GM12878 (cell line): ENCODE data around the gene ZBTB32. TPM values are rescaled to one million over a fixed set of nuclear protein-coding genes. Genes with fewer than 3 reads are reported as not detected.

Source experiments
- ATAC-seq: fragments of 200-7000 bp; cut with Tn5 transposase; 3 replicates; pipeline ENCODE4 v1.9.1; 2020; ENCODE audit warnings: mild to moderate bottlenecking, moderate library complexity
- BruUV-seq: library from RNA; stranded (reverse); fragments of 400-500 nt; replicated peaks from 2 replicates; lab custom pipeline; 2021; lab: Mats Ljungman, UMichigan
- CTCF ChIA-PET: fragments of 300-600 bp; sonication (Branson Sonifier 250); formaldehyde crosslinking; extraction: SDS; loops from one replicate; lab custom pipeline; 2021; ENCODE audit warnings: inconsistent platforms; lab: Yijun Ruan, JAX
- POLR2A ChIA-PET: fragments of 350-600 bp; formaldehyde crosslinking; extraction: SDS; loops from one replicate; lab custom pipeline; 2021; ENCODE audit warnings: inconsistent platforms; lab: Charles Lee
- RAD21 ChIA-PET: fragments of 300-600 bp; sonication (Branson Sonifier 250); formaldehyde crosslinking; loops from one replicate; lab custom pipeline; 2023; ENCODE audit warnings: antibody characterized with exemption; ENCODE audit not compliant: unreplicated experiment; lab: Charles Lee
- SMC1A ChIA-PET: fragments of 300-600 bp; sonication (Branson Sonifier 250); formaldehyde crosslinking; loops from one replicate; lab custom pipeline; 2023; ENCODE audit not compliant: unreplicated experiment, uncharacterized antibody; lab: Charles Lee
- DNase-seq: peaks from one replicate; pipeline ENCODE4 v3.0.0-alpha.2; 2011; ENCODE audit warnings: low read depth, low spot score
- FAIRE-seq: peaks from 3 replicates; lab custom pipeline; 2011; peaks lifted over from hg19 to GRCh38; lab: Jason Lieb, UNC
- H2AFZ ChIP-seq: 2 replicates; pipeline ENCODE4 v1.6.0; 2011; ENCODE audit warnings: low read depth, low read length, control low read depth; ENCODE audit not compliant: control insufficient read depth
- H3K27ac ChIP-seq: 2 replicates; pipeline ENCODE4 v1.5.1; 2011; ENCODE audit warnings: control low read depth; ENCODE audit not compliant: control insufficient read depth, insufficient read depth
- H3K27me3 ChIP-seq, 2 experiments: replicated peaks in 1 of 2; 2 replicates each; pipeline versions ENCODE4 v1.6.0 to v1.6.1; 2011; ENCODE audit warnings: low read length in 1 of 2; ENCODE audit not compliant: control insufficient read depth in 2 of 2, insufficient read depth in 2 of 2
- H3K36me3 ChIP-seq, 2 experiments: 2 replicates each; pipeline ENCODE4 v1.5.1; 2011; ENCODE audit warnings: low read length in 1 of 2; ENCODE audit not compliant: control insufficient read depth in 2 of 2, insufficient read depth in 2 of 2
- H3K4me1 ChIP-seq: 2 replicates; pipeline ENCODE4 v1.6.1; 2011; ENCODE audit warnings: mild to moderate bottlenecking, low read length, moderate library complexity, mixed read lengths; ENCODE audit not compliant: control insufficient read depth, insufficient read depth
- H3K4me2 ChIP-seq: 2 replicates; pipeline ENCODE4 v1.6.0; 2011; ENCODE audit warnings: control low read depth; ENCODE audit not compliant: control insufficient read depth, insufficient read depth
- H3K4me3 ChIP-seq: fragments of 200-600 bp; sonication (generic); 2 replicates; pipeline ENCODE4 v1.5.1; 2016
- H3K79me2 ChIP-seq: 2 replicates; pipeline ENCODE4 v1.6.0; 2011; ENCODE audit warnings: low read length; ENCODE audit not compliant: control insufficient read depth, insufficient read depth
- H3K9ac ChIP-seq: 2 replicates; pipeline ENCODE4 v1.8.0; 2011; ENCODE audit warnings: low read length, control low read depth, mixed read lengths; ENCODE audit not compliant: control insufficient read depth, insufficient read depth
- H3K9me3 ChIP-seq: replicated peaks from 3 replicates; pipeline ENCODE4 v1.5.1; 2011; ENCODE audit warnings: mild to moderate bottlenecking, low read length; ENCODE audit not compliant: control insufficient read depth, insufficient read depth
- H4K20me1 ChIP-seq: 2 replicates; pipeline ENCODE4 v1.6.0; 2011; ENCODE audit not compliant: control insufficient read depth, insufficient read depth
- BCL11A ChIP-seq: IDR thresholded peaks from 2 replicates; pipeline ENCODE4 v1.6.1; 2011; ENCODE audit warnings: low read depth, low read length
- CEBPZ ChIP-seq: fragments of 150-350 bp; IDR thresholded peaks from 2 replicates; pipeline ENCODE4 v1.6.1; 2016; ENCODE audit warnings: low read depth, low read length
- E4F1 ChIP-seq: fragments of 450-650 bp; IDR thresholded peaks from 2 replicates; pipeline ENCODE4 v1.6.1; 2018; ENCODE audit warnings: borderline replicate concordance, mild to moderate bottlenecking; ENCODE audit not compliant: partially characterized antibody
- ESRRA ChIP-seq: IDR thresholded peaks from 2 replicates; pipeline ENCODE4 v1.6.1; 2012; ENCODE audit warnings: mild to moderate bottlenecking, low read length, improper control_type of control experiment
- FOXM1 ChIP-seq: IDR thresholded peaks from 2 replicates; pipeline ENCODE4 v1.6.1; 2012; ENCODE audit warnings: low read depth, mild to moderate bottlenecking, inconsistent platforms, low read length, moderate library complexity
- LARP7 ChIP-seq: fragments of 450-650 bp; IDR thresholded peaks from 2 replicates; pipeline ENCODE4 v1.6.1; 2017; ENCODE audit warnings: mild to moderate bottlenecking
- MEF2A ChIP-seq: IDR thresholded peaks from 2 replicates; pipeline ENCODE4 v1.6.1; 2011; ENCODE audit warnings: low read depth, mild to moderate bottlenecking, low read length, moderate library complexity; ENCODE audit not compliant: insufficient read depth
- RB1 ChIP-seq: fragments of 450-650 bp; formaldehyde crosslinking; IDR thresholded peaks from 2 replicates; pipeline ENCODE4 v1.6.1; 2017; ENCODE audit warnings: mild to moderate bottlenecking, borderline replicate concordance
- SMAD5 ChIP-seq: IDR thresholded peaks from 2 replicates; pipeline ENCODE4 v1.6.1; 2016; ENCODE audit warnings: antibody characterized with exemption, low read depth
- SPI1 ChIP-seq: IDR thresholded peaks from 2 replicates; pipeline ENCODE4 v1.6.1; 2011; ENCODE audit warnings: low read depth, mild to moderate bottlenecking, low read length, moderate library complexity, borderline replicate concordance; ENCODE audit not compliant: insufficient read depth
- SRF ChIP-seq, 2 experiments: IDR thresholded peaks; 2 replicates each; pipeline ENCODE4 v1.6.1; 2011; ENCODE audit warnings: low read depth in 2 of 2, low read length in 2 of 2, mild to moderate bottlenecking in 1 of 2, moderate library complexity in 1 of 2
- SUZ12 ChIP-seq: fragments of 200-600 bp; sonication (generic); IDR thresholded peaks from one replicate; pipeline ENCODE4 v1.6.1; 2018; ENCODE audit warnings: antibody characterized with exemption, mild to moderate bottlenecking; ENCODE audit not compliant: unreplicated experiment
- USF2 ChIP-seq: IDR thresholded peaks from 2 replicates; pipeline ENCODE4 v1.6.1; 2011; ENCODE audit warnings: low read depth, low read length, improper control_type of control experiment, borderline replicate concordance
- WRNIP1 ChIP-seq: IDR thresholded peaks from 2 replicates; pipeline ENCODE4 v1.6.1; 2011; ENCODE audit warnings: low read depth, low read length, improper control_type of control experiment, borderline replicate concordance
- ZNF24 ChIP-seq: fragments of 450-650 bp; IDR thresholded peaks from 2 replicates; pipeline ENCODE4 v1.6.1; 2017; ENCODE audit warnings: antibody characterized with exemption, mild to moderate bottlenecking
- WGBS: methylation state at CpG from one replicate; pipeline ENCODE4 v1.1.6; 2016; ENCODE audit warnings: low lambda C conversion rate; ENCODE audit not compliant: insufficient replicate concordance, insufficient coverage; ENCODE audit errors: missing lambda C conversion rate; 5-methylcytosine and 5-hydroxymethylcytosine counted together
- in situ Hi-C: fragments of 300-500 bp; cut with MboI; formaldehyde crosslinking; loops from 9 replicates; pipeline ENCODE4 v1.14.3; 2018; ENCODE audit warnings: mixed read lengths
- intact Hi-C: fragments of 100-400 bp; cut with micrococcal nuclease; formaldehyde crosslinking; loops from one replicate; pipeline ENCODE4 v1.14.2; 2022; ENCODE audit not compliant: unreplicated experiment
- polyA plus RNA-seq, 11 experiments: library from polyadenylated mRNA; depleted of rRNA in 4 of 11; unstranded in 6 of 11; stranded (reverse) in 5 of 11; fragments of >200 nt; fragmentation: Nextera tagmentation in 4 of 11; fragmentation: Illumina TruSeq in 1 of 11; extraction: Ambion mirVana in 4 of 11; extraction: Trizol in 1 of 11; gene quantifications; 1 replicate in 1 of 11; 2 replicates in 10 of 11; pipeline versions ENCODE4 v1.2.1 to v1.2.3, GENCODE V29; 2011 to 2016; ENCODE audit warnings: inconsistent platforms in 2 of 11, missing spikeins in 2 of 11, low read depth in 1 of 11
- total RNA-seq, 4 experiments: library from RNA; depleted of rRNA in 3 of 4; stranded (reverse); fragments of >200 nt in 3 of 4; fragmentation: Illumina TruSeq in 1 of 4; extraction: Trizol in 1 of 4; gene quantifications; 2 replicates each; pipeline versions ENCODE4 v1.2.1 to v1.2.3, GENCODE V29; 2013 to 2021

ZBTB32 gene
- total and polyA plus RNA-seq, 10 of the 15 experiments (the other 5 are each of a cell fraction or from before 2014, with no cell fraction given), result 1.0 to 46.7 (median 16.0) TPM

- no peak for TF ChIP-seq CEBPZ
- TF ChIP-seq USF2, result no peak
Observed at GRCh38 chr19:35734273-35734672, 29.9 kb downstream of the ZBTB32 start (continued).

- Histone ChIP-seq H3K9me3 (no peaks in the 10 kb centered on the region), H3K27ac (no peak overlapping the region), H3K27me3 (no peaks in the 10 kb centered on the region), H3K9ac (no peak overlapping the region), H3K79me2 (no peaks in the 10 kb centered on the region), H2AFZ (no peak overlapping the region), H3K36me3 (peaks cover 16 to 50% of the 10 kb centered on the region in 2 experiments; a peak in 3 of 4 replicates), H3K4me2 (no peak overlapping the region), H3K4me1 (no peaks in the 10 kb centered on the region), H3K4me3 (no peak overlapping the region), H4K20me1 (no peaks in the 10 kb centered on the region)
- RAD21 ChIA-PET, result no interaction called here
- ATAC-seq (no peak), DNase-seq (no peak), FAIRE-seq (no peak)
- BruUV-seq, result no TSS peak
- intact Hi-C loops (no loop called here), in situ Hi-C loops (no loop called here)
- CTCF ChIA-PET, result no interaction called here
- SMC1A ChIA-PET, result no interaction called here
- POLR2A ChIA-PET, result no interaction called here
- WGBS, result 66% methylated on average over 5 of the region's 5 CpGs
- TF ChIP-seq SUZ12 (no peak), RB1 (no peak), SMAD5 (no peak), E4F1 (no peak), MEF2A (no peak), BCL11A (no peak), SPI1 (no peak), ESRRA (no peak), FOXM1 (no peak), WRNIP1 (no peak), ZNF24 (no peak), SRF (IDR thresholded peaks at IDR 0.05; ENCODE audit: low read depth in 2 of 2, low read length in 2 of 2) (no peak), LARP7 (no peak)
Observed at GRCh38 chr19:35734889-35735288, 30.5 kb downstream of the ZBTB32 start.
